C4-2B (cell line): ENCODE measurements around the gene GPR157.

Experiments used
- H3K27ac ChIP-seq: fragments of 450-650 bp; 2 replicates; pipeline ENCODE4 v1.5.1; 2017
- CTCF ChIP-seq: fragments of 450-650 bp; conservative IDR thresholded peaks from 2 replicates; pipeline ENCODE4 v1.5.1; 2017; ENCODE audit warnings: mild to moderate bottlenecking
- ZFX ChIP-seq: fragments of 450-650 bp; IDR thresholded peaks from 2 replicates; pipeline ENCODE4 v1.6.1; 2017

Gene GPR157

GRCh38 chr1:9111957-9112356 lies 16.9 kb downstream of the GPR157 start:
- no peak overlapping the region for H3K27ac ChIP-seq
- no peak for TF ChIP-seq ZFX
- TF ChIP-seq CTCF: no peak

GRCh38 chr1:9111357-9111691 lies 17.6 kb downstream of the GPR157 start:
- TF ChIP-seq CTCF (no peak), ZFX (no peak)
- H3K27ac ChIP-seq: no peak overlapping the region

GRCh38 chr1:9110669-9111356 lies 18.1 kb downstream of the GPR157 start:
- no peak overlapping the region for H3K27ac ChIP-seq
- TF ChIP-seq CTCF: peak; percentile 97
- no peak for TF ChIP-seq ZFX

- TF ChIP-seq ZFX (no peak), CTCF (no peak)
- no peak overlapping the region for H3K27ac ChIP-seq
Measured at GRCh38 chr1:9108056-9108665, 20.7 kb downstream of the GPR157 start.

- TF ChIP-seq ZFX (no peak), CTCF (no peak)
- no peak overlapping the region for H3K27ac ChIP-seq
Measured at GRCh38 chr1:9107136-9107535, 21.8 kb downstream of the GPR157 start.

GRCh38 chr1:9106286-9106685 lies 22.6 kb downstream of the GPR157 start:
- no peak overlapping the region for H3K27ac ChIP-seq
- TF ChIP-seq CTCF (no peak), ZFX (no peak)

GRCh38 chr1:9105336-9105867 lies 23.5 kb downstream of the GPR157 start:
- TF ChIP-seq ZFX: no peak
- no peak for TF ChIP-seq CTCF
- H3K27ac ChIP-seq: no peak overlapping the region
